Liver (tissue), 9 donors: Measurements from ENCODE around the gene IFI16. TPM values are rescaled to one million over a fixed set of nuclear protein-coding genes. Genes with fewer than 3 reads are reported as not detected.

Experiments
- DNase-seq: peaks from one replicate; pipeline ENCODE4 v3.0.0-alpha.2; 2017; ENCODE audit warnings: low spot score
- H3K27ac ChIP-seq, 2 donors: one replicate each; pipeline ENCODE4 v1.7.0; 2013; ENCODE audit warnings: inconsistent platforms in 2 of 2, low read length in 2 of 2, control low read depth in 1 of 2, low read depth in 1 of 2, mild to moderate bottlenecking in 1 of 2
- H3K27me3 ChIP-seq, 4 donors: one replicate each; pipeline versions ENCODE4 v1.6.1 to v1.7.0; 2013; ENCODE audit warnings: low read length in 3 of 4, inconsistent platforms in 1 of 4, mild to moderate bottlenecking in 1 of 4, moderate library complexity in 1 of 4; ENCODE audit not compliant: control insufficient read depth in 4 of 4, insufficient read depth in 4 of 4
- H3K36me3 ChIP-seq, 4 donors: one replicate each; pipeline versions ENCODE4 v1.6.1 to v1.7.0; 2013; ENCODE audit warnings: low read length in 3 of 4, mild to moderate bottlenecking in 3 of 4, low read depth in 1 of 4, moderate library complexity in 1 of 4; ENCODE audit not compliant: control insufficient read depth in 4 of 4, insufficient read depth in 3 of 4
- H3K4me1 ChIP-seq, 4 donors: one replicate each; pipeline versions ENCODE4 v1.6.1 to v1.7.0; 2013; ENCODE audit warnings: low read length in 3 of 4, mild to moderate bottlenecking in 3 of 4, moderate library complexity in 1 of 4; ENCODE audit not compliant: control insufficient read depth in 4 of 4, insufficient read depth in 4 of 4
- H3K4me3 ChIP-seq, 3 donors: one replicate each; pipeline versions ENCODE4 v1.6.1 to v1.7.0; 2013; ENCODE audit warnings: low read length in 3 of 3, control low read depth in 1 of 3, low read depth in 1 of 3, mild to moderate bottlenecking in 1 of 3
- H3K9ac ChIP-seq, 2 donors: one replicate each; pipeline ENCODE4 v1.7.0; 2013; ENCODE audit warnings: low read length in 2 of 2, mild to moderate bottlenecking in 2 of 2, moderate library complexity in 2 of 2, control low read depth in 1 of 2, low read depth in 1 of 2
- H3K9me3 ChIP-seq, 4 donors: one replicate each; pipeline versions ENCODE4 v1.6.1 to v1.7.0; 2013; ENCODE audit warnings: low read length in 3 of 4; ENCODE audit not compliant: control insufficient read depth in 4 of 4
- EGR1 ChIP-seq, 2 donors: IDR thresholded peaks; 2 replicates each; pipeline ENCODE4 v1.6.1; 2016 to 2018; ENCODE audit warnings: antibody characterized with exemption in 2 of 2, low read depth in 2 of 2
- FOXA1 ChIP-seq: IDR thresholded peaks from 2 replicates; pipeline ENCODE4 v1.6.1; 2016; ENCODE audit warnings: antibody characterized with exemption
- GABPA ChIP-seq, 2 donors: IDR thresholded peaks in 1 of 2; conservative IDR thresholded peaks in 1 of 2; 2 replicates each; pipeline ENCODE4 v1.6.1; 2016; ENCODE audit warnings: antibody characterized with exemption in 2 of 2, mild to moderate bottlenecking in 1 of 2, moderate library complexity in 1 of 2
- HNF4A ChIP-seq, 2 donors: conservative IDR thresholded peaks; 2 replicates each; pipeline ENCODE4 v1.6.1; 2016; ENCODE audit warnings: antibody characterized with exemption in 2 of 2, mild to moderate bottlenecking in 2 of 2
- HNF4G ChIP-seq: IDR thresholded peaks from 2 replicates; pipeline ENCODE4 v1.6.1; 2016; ENCODE audit warnings: antibody characterized with exemption
- NR2F2 ChIP-seq: IDR thresholded peaks from 2 replicates; pipeline ENCODE4 v1.6.1; 2016; ENCODE audit warnings: antibody characterized with exemption
- RXRA ChIP-seq, 2 donors: IDR thresholded peaks; 2 replicates each; pipeline ENCODE4 v1.6.1; 2017 to 2018; ENCODE audit warnings: antibody characterized with exemption in 2 of 2, mild to moderate bottlenecking in 1 of 2
- SP1 ChIP-seq: IDR thresholded peaks from 2 replicates; pipeline ENCODE4 v1.6.1; 2018; ENCODE audit warnings: antibody characterized with exemption, mild to moderate bottlenecking
- TAF1 ChIP-seq: conservative IDR thresholded peaks from 2 replicates; pipeline ENCODE4 v1.6.1; 2016; ENCODE audit warnings: antibody characterized with exemption, mild to moderate bottlenecking
- YY1 ChIP-seq: IDR thresholded peaks from 2 replicates; pipeline ENCODE4 v1.6.1; 2016; ENCODE audit warnings: antibody characterized with exemption, mild to moderate bottlenecking
- WGBS: extraction: QIAGEN DNeasy Blood & Tissue Kit; methylation state at CpG from one replicate; pipeline ENCODE4 v1.1.7; 2013; 5-methylcytosine and 5-hydroxymethylcytosine counted together
- polyA plus RNA-seq, 2 donors: library from polyadenylated mRNA; stranded (reverse) in 1 of 2; unstranded in 1 of 2; fragments of 200-250 nt in 1 of 2; fragments of >200 nt in 1 of 2; fragmentation: Nextera tagmentation in 1 of 2; extraction: Ambion mirVana in 1 of 2; gene quantifications; one replicate each; pipeline versions ENCODE4 v1.2.1 to v1.2.3, GENCODE V29; 2013 to 2015
- total RNA-seq, 2 donors: library from RNA; depleted of rRNA; stranded (reverse); fragments of >200 nt; gene quantifications; one replicate each; pipeline ENCODE4 v1.2.3, GENCODE V29; 2014
- TF ChIP-seq, protein P1 (sequence below): fragments of 150-350 bp; IDR thresholded peaks from 2 replicates; pipeline ENCODE4 v1.5.1; 2017; ENCODE audit warnings: improper control_type of control experiment, low read depth, low read length; ENCODE audit not compliant: missing input control
- TF ChIP-seq, protein P2 (sequence below): IDR thresholded peaks from 2 replicates; pipeline ENCODE4 v1.6.1; 2016; ENCODE audit warnings: antibody characterized with exemption, mild to moderate bottlenecking
- TF ChIP-seq, protein P3 (sequence below): IDR thresholded peaks from 2 replicates; pipeline ENCODE4 v1.6.1; 2016; ENCODE audit warnings: antibody characterized with exemption
- donor health status: healthy.
- donor health status: healthy.
- donor health status: healthy.
- donor health status: healthy.
- donor health status: healthy.

IFI16 gene
- total and polyA plus RNA-seq, 4 donors, result 7.9 to 10.3 (median 9.0) TPM

DNA sequence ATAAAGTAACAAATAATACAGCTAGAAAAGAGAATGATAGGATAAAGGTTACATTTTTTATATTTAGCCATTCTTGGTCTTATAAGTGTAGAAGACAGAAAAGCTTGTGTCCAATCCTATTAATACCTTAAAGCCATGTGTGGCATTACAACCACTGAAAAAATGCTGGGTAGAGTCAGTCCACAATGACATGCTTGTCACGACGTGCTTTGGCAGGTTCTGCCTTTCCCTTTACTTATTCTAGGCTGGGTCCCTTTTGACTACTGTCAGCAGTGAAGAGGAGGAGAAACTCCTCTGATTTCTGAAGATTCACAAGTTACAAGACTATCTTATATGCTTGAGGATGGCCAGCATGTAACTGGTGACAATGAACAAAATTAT is 81.5 kb downstream of the IFI16 start:
- no peaks in the 10 kb centered on the region for H3K36me3 ChIP-seq
- no peaks in the 10 kb centered on the region for H3K9me3 ChIP-seq
- no peaks in the 10 kb centered on the region for H3K27me3 ChIP-seq
- no peak for DNase-seq
- no peaks in the 10 kb centered on the region for H3K4me1 ChIP-seq
- H3K27ac ChIP-seq, result no peak overlapping the region
- TF ChIP-seq GABPA (IDR thresholded peaks at IDR 0.05 in 1 of 2, conservative IDR thresholded peaks at IDR 0.05 in 1 of 2), result no peak
- TF ChIP-seq RXRA (IDR thresholded peaks at IDR 0.05), result no peak
- no peak for TF ChIP-seq NR2F2
- H3K4me3 ChIP-seq, result no peak overlapping the region
- 85% methylated on average over 2 of the region's 2 CpGs for WGBS
- no peak overlapping the region for H3K9ac ChIP-seq

DNA sequence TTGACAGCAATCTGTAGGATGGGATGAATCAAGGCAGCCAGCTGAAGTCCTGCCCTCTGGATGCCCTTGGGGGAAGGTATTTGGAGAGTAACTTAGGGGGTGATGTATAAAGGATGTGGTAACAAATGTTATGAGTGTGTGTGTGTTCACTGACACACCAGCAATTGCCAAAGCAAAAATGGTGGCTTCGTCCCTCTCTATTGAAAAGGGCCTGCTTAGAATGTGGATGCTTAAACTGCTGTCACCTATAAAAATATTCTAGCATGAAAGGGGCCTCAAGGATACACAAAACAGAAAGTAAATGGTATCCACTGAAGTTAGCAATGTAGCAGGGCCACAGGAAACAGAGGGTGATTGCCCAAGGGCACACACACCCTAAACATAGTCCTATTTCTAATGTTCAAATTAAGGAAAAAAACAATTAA is 81.9 kb downstream of the IFI16 start:
- no peak for TF ChIP-seq TAF1
- TF ChIP-seq YY1, result no peak
- no peak for TF ChIP-seq FOXA1
- TF ChIP-seq SP1, result no peak
- no peak for TF ChIP-seq HNF4G
- TF ChIP-seq, protein P1, sequence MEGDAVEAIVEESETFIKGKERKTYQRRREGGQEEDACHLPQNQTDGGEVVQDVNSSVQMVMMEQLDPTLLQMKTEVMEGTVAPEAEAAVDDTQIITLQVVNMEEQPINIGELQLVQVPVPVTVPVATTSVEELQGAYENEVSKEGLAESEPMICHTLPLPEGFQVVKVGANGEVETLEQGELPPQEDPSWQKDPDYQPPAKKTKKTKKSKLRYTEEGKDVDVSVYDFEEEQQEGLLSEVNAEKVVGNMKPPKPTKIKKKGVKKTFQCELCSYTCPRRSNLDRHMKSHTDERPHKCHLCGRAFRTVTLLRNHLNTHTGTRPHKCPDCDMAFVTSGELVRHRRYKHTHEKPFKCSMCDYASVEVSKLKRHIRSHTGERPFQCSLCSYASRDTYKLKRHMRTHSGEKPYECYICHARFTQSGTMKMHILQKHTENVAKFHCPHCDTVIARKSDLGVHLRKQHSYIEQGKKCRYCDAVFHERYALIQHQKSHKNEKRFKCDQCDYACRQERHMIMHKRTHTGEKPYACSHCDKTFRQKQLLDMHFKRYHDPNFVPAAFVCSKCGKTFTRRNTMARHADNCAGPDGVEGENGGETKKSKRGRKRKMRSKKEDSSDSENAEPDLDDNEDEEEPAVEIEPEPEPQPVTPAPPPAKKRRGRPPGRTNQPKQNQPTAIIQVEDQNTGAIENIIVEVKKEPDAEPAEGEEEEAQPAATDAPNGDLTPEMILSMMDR, result no peak
- TF ChIP-seq EGR1 (IDR thresholded peaks at IDR 0.05; ENCODE audit: low read depth in 2 of 2), result no peak
- TF ChIP-seq HNF4A (conservative IDR thresholded peaks at IDR 0.05), result no peak
- no peak for TF ChIP-seq RXRA (IDR thresholded peaks at IDR 0.05)
- TF ChIP-seq, protein P2, sequence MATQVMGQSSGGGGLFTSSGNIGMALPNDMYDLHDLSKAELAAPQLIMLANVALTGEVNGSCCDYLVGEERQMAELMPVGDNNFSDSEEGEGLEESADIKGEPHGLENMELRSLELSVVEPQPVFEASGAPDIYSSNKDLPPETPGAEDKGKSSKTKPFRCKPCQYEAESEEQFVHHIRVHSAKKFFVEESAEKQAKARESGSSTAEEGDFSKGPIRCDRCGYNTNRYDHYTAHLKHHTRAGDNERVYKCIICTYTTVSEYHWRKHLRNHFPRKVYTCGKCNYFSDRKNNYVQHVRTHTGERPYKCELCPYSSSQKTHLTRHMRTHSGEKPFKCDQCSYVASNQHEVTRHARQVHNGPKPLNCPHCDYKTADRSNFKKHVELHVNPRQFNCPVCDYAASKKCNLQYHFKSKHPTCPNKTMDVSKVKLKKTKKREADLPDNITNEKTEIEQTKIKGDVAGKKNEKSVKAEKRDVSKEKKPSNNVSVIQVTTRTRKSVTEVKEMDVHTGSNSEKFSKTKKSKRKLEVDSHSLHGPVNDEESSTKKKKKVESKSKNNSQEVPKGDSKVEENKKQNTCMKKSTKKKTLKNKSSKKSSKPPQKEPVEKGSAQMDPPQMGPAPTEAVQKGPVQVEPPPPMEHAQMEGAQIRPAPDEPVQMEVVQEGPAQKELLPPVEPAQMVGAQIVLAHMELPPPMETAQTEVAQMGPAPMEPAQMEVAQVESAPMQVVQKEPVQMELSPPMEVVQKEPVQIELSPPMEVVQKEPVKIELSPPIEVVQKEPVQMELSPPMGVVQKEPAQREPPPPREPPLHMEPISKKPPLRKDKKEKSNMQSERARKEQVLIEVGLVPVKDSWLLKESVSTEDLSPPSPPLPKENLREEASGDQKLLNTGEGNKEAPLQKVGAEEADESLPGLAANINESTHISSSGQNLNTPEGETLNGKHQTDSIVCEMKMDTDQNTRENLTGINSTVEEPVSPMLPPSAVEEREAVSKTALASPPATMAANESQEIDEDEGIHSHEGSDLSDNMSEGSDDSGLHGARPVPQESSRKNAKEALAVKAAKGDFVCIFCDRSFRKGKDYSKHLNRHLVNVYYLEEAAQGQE, result no peak
- no peak for TF ChIP-seq GABPA (IDR thresholded peaks at IDR 0.05 in 1 of 2, conservative IDR thresholded peaks at IDR 0.05 in 1 of 2)
- TF ChIP-seq, protein P3, sequence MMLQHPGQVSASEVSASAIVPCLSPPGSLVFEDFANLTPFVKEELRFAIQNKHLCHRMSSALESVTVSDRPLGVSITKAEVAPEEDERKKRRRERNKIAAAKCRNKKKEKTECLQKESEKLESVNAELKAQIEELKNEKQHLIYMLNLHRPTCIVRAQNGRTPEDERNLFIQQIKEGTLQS, result no peak
- TF ChIP-seq NR2F2, result no peak
- Histone ChIP-seq H3K4me3 (no peak overlapping the region), H3K9me3 (no peaks in the 10 kb centered on the region), H3K27ac (no peak overlapping the region), H3K4me1 (no peaks in the 10 kb centered on the region), H3K27me3 (no peaks in the 10 kb centered on the region), H3K9ac (no peak overlapping the region), H3K36me3 (no peaks in the 10 kb centered on the region)
- WGBS, result 80% methylated on average over 1 of the region's 1 CpG
- DNase-seq, result no peak
